Thoracic aorta (tissue), 2 donors: ENCODE results near the gene OLFML3. TPM values are rescaled to one million over a fixed set of nuclear protein-coding genes. Genes with fewer than 3 reads are reported as not detected.

Source experiments
- ATAC-seq: fragments of 150-250 bp; one replicate; pipeline ENCODE4 v1.8.0; 2017; ENCODE audit warnings: low read depth; ENCODE audit not compliant: insufficient number of reproducible peaks, low FRiP score
- DNase-seq: peaks from one replicate; pipeline ENCODE4 v3.0.0-alpha.2; 2020; ENCODE audit warnings: low spot score
- H3K27ac ChIP-seq, 2 donors: fragments of 200-600 bp; sonication (generic); 1 replicate in 1 of 2; 2 replicates in 1 of 2; pipeline ENCODE4 v1.5.1; 2016; ENCODE audit warnings: mild to moderate bottlenecking in 2 of 2, moderate library complexity in 2 of 2
- H3K27me3 ChIP-seq: fragments of 200-600 bp; sonication (generic); replicated peaks from 2 replicates; pipeline ENCODE4 v1.6.0; 2016; ENCODE audit warnings: mild to moderate bottlenecking; ENCODE audit not compliant: insufficient read depth
- H3K36me3 ChIP-seq: fragments of 200-600 bp; sonication (generic); one replicate; pipeline ENCODE4 v1.5.1; 2016
- H3K4me1 ChIP-seq, 2 donors: fragments of 200-600 bp; sonication (generic); 1 replicate in 1 of 2; 2 replicates in 1 of 2; pipeline versions ENCODE4 v1.5.1 to v1.6.0; 2016; ENCODE audit warnings: low read depth in 2 of 2, mild to moderate bottlenecking in 1 of 2; ENCODE audit not compliant: control insufficient read depth in 1 of 2
- H3K4me3 ChIP-seq: fragments of 200-600 bp; sonication (generic); 2 replicates; pipeline ENCODE4 v1.5.1; 2016; ENCODE audit warnings: mild to moderate bottlenecking
- H3K9me3 ChIP-seq: fragments of 200-600 bp; sonication (generic); 2 replicates; pipeline ENCODE4 v1.5.1; 2016
- total RNA-seq, 2 donors: library from RNA; depleted of rRNA; stranded (reverse); fragments of >200 nt; gene quantifications; one replicate each; pipeline versions ENCODE4 v1.1.0 to v1.2.3, GENCODE V29; 2016
- TF ChIP-seq, protein P1 (sequence below): fragments of 200-600 bp; sonication (generic); IDR thresholded peaks from one replicate; pipeline ENCODE4 v1.5.1; 2019; ENCODE audit warnings: antibody characterized with exemption

OLFML3 gene
- total RNA-seq, 2 donors from 2014 or later: 56.0 to 63.9 TPM

DNA sequence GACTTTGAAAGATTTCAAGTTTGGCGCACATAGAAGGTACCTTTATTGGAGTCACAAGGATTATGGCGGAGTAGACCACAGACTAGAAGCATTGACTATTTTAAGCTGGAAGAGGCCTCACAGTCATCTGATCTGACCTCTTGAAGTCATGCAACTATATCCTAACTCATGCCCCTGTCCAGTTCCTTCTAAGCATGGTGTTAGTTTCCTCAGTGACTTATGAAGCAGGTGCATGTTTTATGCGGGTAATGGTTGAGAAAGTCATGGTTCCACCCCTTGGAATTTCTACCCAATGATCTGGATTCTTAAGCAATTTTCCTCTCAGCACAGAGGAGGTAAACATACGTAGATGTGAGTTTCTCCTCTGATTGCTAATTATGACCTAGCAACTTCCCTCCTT, 11.7 kb downstream of the OLFML3 start:
- ATAC-seq: no peak
- Histone ChIP-seq H3K4me1 (no peaks in the 10 kb centered on the region), H3K27ac (no peak overlapping the region)

DNA sequence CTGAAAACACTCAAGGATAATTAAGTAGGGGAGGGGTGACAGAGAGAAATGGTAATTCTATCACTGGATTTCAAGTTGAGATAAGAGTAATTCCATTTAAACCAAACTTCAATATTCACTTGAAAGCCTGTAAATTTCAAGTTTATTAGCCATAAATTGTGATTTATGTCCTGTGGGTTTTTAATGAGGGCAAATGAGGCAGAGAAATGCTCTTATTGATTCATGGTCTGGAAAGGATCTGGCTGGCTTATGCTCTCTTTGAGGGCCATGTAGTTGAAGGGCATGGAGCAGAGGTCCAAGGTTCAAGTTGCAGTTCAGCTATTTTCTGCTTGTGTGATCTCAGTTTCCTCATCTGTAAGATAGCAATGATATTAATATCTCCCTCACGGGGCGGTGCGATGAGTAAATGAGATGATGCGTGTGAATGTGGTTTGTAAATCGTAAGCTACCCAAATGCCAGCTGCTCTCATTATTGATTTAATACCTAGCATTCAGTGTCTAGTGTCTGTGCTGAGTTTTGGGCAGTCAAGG, 12.3 kb downstream of the OLFML3 start:
- no peak overlapping the region for H3K27ac ChIP-seq
- H3K4me1 ChIP-seq: no peaks in the 10 kb centered on the region
- no peak for ATAC-seq
- no peaks in the 10 kb centered on the region for H3K36me3 ChIP-seq
- H3K9me3 ChIP-seq: peaks cover 24% of the 10 kb centered on the region
- H3K27me3 ChIP-seq: no peaks in the 10 kb centered on the region
- H3K4me3 ChIP-seq: no peak overlapping the region
- DNase-seq: no peak
- TF ChIP-seq, protein P1, sequence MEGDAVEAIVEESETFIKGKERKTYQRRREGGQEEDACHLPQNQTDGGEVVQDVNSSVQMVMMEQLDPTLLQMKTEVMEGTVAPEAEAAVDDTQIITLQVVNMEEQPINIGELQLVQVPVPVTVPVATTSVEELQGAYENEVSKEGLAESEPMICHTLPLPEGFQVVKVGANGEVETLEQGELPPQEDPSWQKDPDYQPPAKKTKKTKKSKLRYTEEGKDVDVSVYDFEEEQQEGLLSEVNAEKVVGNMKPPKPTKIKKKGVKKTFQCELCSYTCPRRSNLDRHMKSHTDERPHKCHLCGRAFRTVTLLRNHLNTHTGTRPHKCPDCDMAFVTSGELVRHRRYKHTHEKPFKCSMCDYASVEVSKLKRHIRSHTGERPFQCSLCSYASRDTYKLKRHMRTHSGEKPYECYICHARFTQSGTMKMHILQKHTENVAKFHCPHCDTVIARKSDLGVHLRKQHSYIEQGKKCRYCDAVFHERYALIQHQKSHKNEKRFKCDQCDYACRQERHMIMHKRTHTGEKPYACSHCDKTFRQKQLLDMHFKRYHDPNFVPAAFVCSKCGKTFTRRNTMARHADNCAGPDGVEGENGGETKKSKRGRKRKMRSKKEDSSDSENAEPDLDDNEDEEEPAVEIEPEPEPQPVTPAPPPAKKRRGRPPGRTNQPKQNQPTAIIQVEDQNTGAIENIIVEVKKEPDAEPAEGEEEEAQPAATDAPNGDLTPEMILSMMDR: no peak

More for the DNA sequence above, 11.7 kb downstream of the OLFML3 start:
- no peak for DNase-seq
- Histone ChIP-seq H3K36me3 (no peaks in the 10 kb centered on the region), H3K4me3 (no peak overlapping the region), H3K9me3 (peaks cover 21% of the 10 kb centered on the region), H3K27me3 (no peaks in the 10 kb centered on the region)
- TF ChIP-seq, protein P1: no peak

DNA sequence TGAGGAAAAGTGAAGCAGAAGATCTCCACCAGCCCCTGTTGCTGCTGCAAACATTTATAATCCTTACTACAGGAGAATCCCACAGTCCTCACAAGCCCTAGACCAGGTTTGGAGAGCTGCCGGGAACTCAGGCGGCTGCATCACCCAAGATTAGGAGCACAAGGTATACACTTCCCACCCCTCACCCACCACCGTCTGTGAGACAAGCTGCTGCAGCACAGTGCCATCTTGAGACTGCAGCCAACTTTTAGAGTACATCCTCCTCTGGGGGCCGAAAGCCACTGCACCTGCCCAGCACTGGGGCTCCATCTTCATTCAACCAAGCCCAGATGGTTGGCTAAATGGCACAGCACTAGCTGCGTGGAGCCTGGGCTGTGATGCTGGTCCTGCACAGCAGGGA, 13.8 kb downstream of the OLFML3 start:
- ATAC-seq (no peak), DNase-seq (no peak)
- Histone ChIP-seq H3K9me3 (peaks cover 24% of the 10 kb centered on the region), H3K36me3 (no peaks in the 10 kb centered on the region), H3K4me1 (no peaks in the 10 kb centered on the region), H3K4me3 (no peak overlapping the region), H3K27me3 (no peaks in the 10 kb centered on the region), H3K27ac (no peak overlapping the region)
- TF ChIP-seq, protein P1: no peak

DNA sequence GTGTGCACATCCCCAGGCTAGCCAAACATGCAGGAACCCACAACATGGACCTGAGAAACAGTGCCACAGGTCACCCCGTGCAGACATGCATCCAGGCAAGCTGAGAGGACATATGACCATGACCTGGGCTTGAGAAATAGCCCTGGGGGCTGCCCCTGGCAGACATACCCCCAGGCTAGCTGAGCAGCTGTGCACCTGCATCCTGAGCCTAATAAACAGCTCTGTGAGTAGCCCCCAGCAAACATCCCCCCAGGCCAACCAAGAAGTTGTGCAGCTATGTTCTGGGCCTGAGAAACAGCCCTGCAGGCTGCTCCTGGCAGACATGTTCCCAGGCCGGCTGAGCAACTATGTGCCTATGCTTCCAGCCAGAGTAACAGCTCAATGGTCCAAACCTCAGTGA, 14.5 kb downstream of the OLFML3 start:
- no peaks in the 10 kb centered on the region for H3K36me3 ChIP-seq
- H3K4me1 ChIP-seq: no peaks in the 10 kb centered on the region
- H3K27me3 ChIP-seq: no peaks in the 10 kb centered on the region
- no peak overlapping the region for H3K4me3 ChIP-seq
- peaks cover 24% of the 10 kb centered on the region for H3K9me3 ChIP-seq
- no peak for DNase-seq
- TF ChIP-seq, protein P1: no peak
- no peak for ATAC-seq
- no peak overlapping the region for H3K27ac ChIP-seq

DNA sequence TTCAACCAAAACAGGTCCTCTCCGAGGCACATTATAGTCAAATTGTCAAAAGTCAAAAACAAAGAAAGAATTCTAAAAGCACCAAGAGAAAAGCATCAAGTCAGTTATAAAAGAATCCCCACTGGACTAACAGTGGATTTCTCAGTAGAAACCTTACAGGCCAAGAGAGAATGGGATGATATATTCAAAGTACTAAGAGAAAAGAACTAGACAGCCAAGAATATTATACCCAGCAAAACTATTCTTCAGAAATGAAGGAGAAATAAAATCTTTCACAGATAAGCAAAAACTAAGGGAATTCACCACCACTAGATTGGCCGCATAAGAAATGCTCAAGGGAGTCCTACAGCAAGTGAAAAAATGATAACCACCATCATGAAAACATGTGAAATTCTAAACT, 16.1 kb downstream of the OLFML3 start:
- no peaks in the 10 kb centered on the region for H3K27me3 ChIP-seq
- DNase-seq (no peak), ATAC-seq (no peak)
- no peaks in the 10 kb centered on the region for H3K4me1 ChIP-seq
- H3K36me3 ChIP-seq: no peaks in the 10 kb centered on the region
- peaks cover 24% of the 10 kb centered on the region for H3K9me3 ChIP-seq
- H3K4me3 ChIP-seq: no peak overlapping the region
- TF ChIP-seq, protein P1: no peak
- no peak overlapping the region for H3K27ac ChIP-seq
